Smooth muscle cell of the brain vasculature (primary cell): ENCODE measurements around the gene PLCG2.
"Not testable (repeated sequence)": the region's sequence is repeated elsewhere in the genome, so short reads cannot be mapped to it uniquely, and the experiment has no call there.

Experiments used
- DNase-seq: peaks from one replicate; pipeline ENCODE4 v3.0.0-alpha.2; 2012; ENCODE audit warnings: low read depth, low spot score

The PLCG2 gene

GRCh38 chr16:81790277-81790676, 11.2 kb downstream of the PLCG2 start:
- no peak for DNase-seq

GRCh38 chr16:81790830-81791435, 11.8 kb downstream of the PLCG2 start:
- DNase-seq: no peak

GRCh38 chr16:81792828-81793227, 13.7 kb downstream of the PLCG2 start:
- no peak for DNase-seq

GRCh38 chr16:81795193-81795592, 16.1 kb downstream of the PLCG2 start:
- no peak for DNase-seq

GRCh38 chr16:81796035-81796434, 16.9 kb downstream of the PLCG2 start:
- DNase-seq: no peak

- DNase-seq: no peak
These were observed 17.7 kb downstream of the PLCG2 start for GRCh38 chr16:81796583-81797346.

- DNase-seq: no peak
These were observed 18.4 kb downstream of the PLCG2 start for GRCh38 chr16:81797443-81797842.

GRCh38 chr16:81798311-81799137, 19.4 kb downstream of the PLCG2 start:
- DNase-seq: no peak

GRCh38 chr16:81799138-81799504, 20.0 kb downstream of the PLCG2 start:
- no peak for DNase-seq

- DNase-seq: not testable (repeated sequence)
These were observed 22.6 kb downstream of the PLCG2 start for GRCh38 chr16:81801724-81802123.

GRCh38 chr16:81803332-81803731, 24.2 kb downstream of the PLCG2 start:
- no peak for DNase-seq

- DNase-seq: no peak
These were observed 25.1 kb downstream of the PLCG2 start for GRCh38 chr16:81804134-81804610.

- no peak for DNase-seq
These were observed 27.6 kb downstream of the PLCG2 start for GRCh38 chr16:81806696-81807095.

- no peak for DNase-seq
These were observed 28.8 kb downstream of the PLCG2 start for GRCh38 chr16:81807767-81808358.

- DNase-seq: no peak
These were observed 29.9 kb downstream of the PLCG2 start for GRCh38 chr16:81808933-81809480.

- no peak for DNase-seq
These were observed 30.5 kb downstream of the PLCG2 start for GRCh38 chr16:81809567-81809966.

GRCh38 chr16:81810361-81810760, 31.3 kb downstream of the PLCG2 start:
- DNase-seq: no peak

- no peak for DNase-seq
These were observed 31.9 kb downstream of the PLCG2 start for GRCh38 chr16:81810894-81811538.

GRCh38 chr16:81813648-81814047, 34.6 kb downstream of the PLCG2 start:
- no peak for DNase-seq

GRCh38 chr16:81814751-81815428, 35.8 kb downstream of the PLCG2 start:
- DNase-seq: no peak

- DNase-seq: no peak
These were observed 36.3 kb downstream of the PLCG2 start for GRCh38 chr16:81815429-81815766.
